Hepatocyte (in vitro differentiated cells): Measurements from ENCODE around the gene AHSG.

Experiments
- CTCF ChIP-seq: fragments of 200-600 bp; sonication (generic); IDR thresholded peaks from 2 replicates; pipeline ENCODE4 v1.5.1; 2016; ENCODE audit warnings: antibody characterized with exemption, mild to moderate bottlenecking; ENCODE audit not compliant: poor library complexity
- EZH2 ChIP-seq: fragments of 200-600 bp; sonication (generic); IDR thresholded peaks from 2 replicates; pipeline ENCODE4 v1.6.1; 2016; ENCODE audit warnings: antibody characterized with exemption, mild to moderate bottlenecking, borderline replicate concordance
- EZH2phosphoT487 ChIP-seq: fragments of 200-600 bp; sonication (generic); IDR thresholded peaks from one replicate; pipeline ENCODE4 v1.6.1; 2018; ENCODE audit warnings: antibody characterized with exemption, mild to moderate bottlenecking, low read depth, moderate library complexity; ENCODE audit not compliant: unreplicated experiment, severe bottlenecking

- TF ChIP-seq CTCF (no peak), EZH2phosphoT487 (no peak), EZH2 (no peak)
Measured at GRCh38 chr3:186618318-186618938, 5.6 kb downstream of the AHSG start.
